Stomach (tissue), 9 donors: ENCODE results near the gene CHN2. TPM values are rescaled to one million over a fixed set of nuclear protein-coding genes. Genes with fewer than 3 reads are reported as not detected.

Source experiments
- DNase-seq, 2 donors: peaks; one replicate each; pipeline versions ENCODE4 v3.0.0 to v3.0.0-alpha.2; 2013 to 2019
- H3K27ac ChIP-seq, 5 donors: fragments of 200-600 bp in 4 of 5; sonication (generic) in 4 of 5; one replicate each; pipeline ENCODE4 v1.5.1; 2013 to 2019; ENCODE audit warnings: mild to moderate bottlenecking in 1 of 5, moderate library complexity in 1 of 5
- H3K27me3 ChIP-seq, 3 donors: fragments of 200-600 bp; sonication (generic); one replicate each; pipeline ENCODE4 v1.5.1; 2017 to 2019; ENCODE audit warnings: mixed run types in 1 of 3
- H3K36me3 ChIP-seq, 4 donors: fragments of 200-600 bp; sonication (generic); 1 replicate in 3 of 4; 2 replicates in 1 of 4; pipeline ENCODE4 v1.5.1; 2016 to 2019
- H3K4me1 ChIP-seq, 4 donors: fragments of 200-600 bp; sonication (generic); one replicate each; pipeline ENCODE4 v1.5.1; 2016 to 2019
- H3K4me3 ChIP-seq, 4 donors: fragments of 200-600 bp; sonication (generic) in 3 of 4; one replicate each; pipeline ENCODE4 v1.5.1; 2016 to 2019; ENCODE audit warnings: mild to moderate bottlenecking in 1 of 4
- H3K9me3 ChIP-seq, 4 donors: fragments of 200-600 bp; sonication (generic); one replicate each; pipeline ENCODE4 v1.5.1; 2016 to 2019
- CTCF ChIP-seq, 7 experiments: fragments of 450-650 bp in 4 of 7; fragments of 200-600 bp in 3 of 7; sonication (generic) in 3 of 7; IDR thresholded peaks; one replicate each; pipeline ENCODE4 v1.5.1; 2016 to 2019; ENCODE audit warnings: antibody characterized with exemption in 7 of 7, control low read depth in 2 of 7, mild to moderate bottlenecking in 1 of 7
- EP300 ChIP-seq: sonication (generic); formaldehyde crosslinking; IDR thresholded peaks from one replicate; pipeline ENCODE4 v1.6.1; 2017; ENCODE audit warnings: antibody characterized with exemption
- POLR2A ChIP-seq, 4 donors: fragments of 450-650 bp; IDR thresholded peaks; one replicate each; pipeline ENCODE4 v1.6.1; 2016; ENCODE audit warnings: antibody characterized with exemption in 4 of 4, control low read depth in 2 of 4, mild to moderate bottlenecking in 1 of 4, moderate library complexity in 1 of 4
- POLR2AphosphoS5 ChIP-seq, 3 donors: sonication (generic); formaldehyde crosslinking; IDR thresholded peaks; one replicate each; pipeline ENCODE4 v1.6.1; 2016; ENCODE audit warnings: antibody characterized with exemption in 3 of 3
- WGBS, 5 donors: extraction: QIAGEN DNeasy Blood & Tissue Kit in 3 of 5; methylation state at CpG; one replicate each; pipeline versions ENCODE4 v1.1.5 to v1.1.7; 2013 to 2018; 5-methylcytosine and 5-hydroxymethylcytosine counted together
- intact Hi-C: fragments of 100-400 bp; cut with DNase I; formaldehyde crosslinking; loops from one replicate; pipeline ENCODE4 v1.15.1; 2023; ENCODE audit warnings: low total_unique reads
- polyA plus RNA-seq, 3 donors: library from polyadenylated mRNA; stranded (reverse); fragments of 200-250 nt; gene quantifications; one replicate each; pipeline ENCODE4 v1.2.3, GENCODE V29; 2013
- total RNA-seq, 5 donors: library from RNA; depleted of rRNA; stranded (reverse); fragments of >200 nt; gene quantifications; one replicate each; pipeline versions ENCODE4 v1.1.0 to v1.2.3, GENCODE V29; 2014 to 2016
- donor health status: healthy with polysubstance abuse.
- donor health status: Bipolar disorder and iron deficiency.
- donor health status: healthy.

Gene CHN2
- total and polyA plus RNA-seq, 8 donors = 2.4 to 47.8 (median 13.8) TPM

- 89 to 96% (median 90%) methylated on average over 6 to 8 of the region's 8 CpGs for WGBS, 5 donors
- TF ChIP-seq POLR2A (IDR thresholded peaks at IDR 0.05) (no peak), EP300 (no peak), POLR2AphosphoS5 (IDR thresholded peaks at IDR 0.05) (no peak), CTCF (IDR thresholded peaks at IDR 0.05) (no peak)
- no peak overlapping the region for H3K27ac ChIP-seq
- no peak overlapping the region for H3K4me3 ChIP-seq
- no peaks in the 10 kb centered on the region for H3K27me3 ChIP-seq
- H3K36me3 ChIP-seq = no peaks in the 10 kb centered on the region
- H3K9me3 ChIP-seq = no peaks in the 10 kb centered on the region
- H3K4me1 ChIP-seq = peaks cover 0 to 8% (median 0%) of the 10 kb centered on the region in 4 donors
- DNase-seq = no peak
- intact Hi-C loops = no loop called here
Measured at GRCh38 chr7:29459589-29459988, 265.0 kb downstream of the CHN2 start.

GRCh38 chr7:29461996-29462395 is 267.4 kb downstream of the CHN2 start:
- WGBS, 5 donors = 95 to 97% (median 97%) methylated on average over 4 of the region's 4 CpGs
- TF ChIP-seq EP300 = no peak
- no peak for TF ChIP-seq POLR2A (IDR thresholded peaks at IDR 0.05)
- TF ChIP-seq CTCF (IDR thresholded peaks at IDR 0.05) = no peak
- Histone ChIP-seq H3K9me3 (no peaks in the 10 kb centered on the region), H3K27ac (no peak overlapping the region), H3K27me3 (no peaks in the 10 kb centered on the region), H3K4me1 (peaks cover 0 to 10% (median 0%) of the 10 kb centered on the region in 4 donors), H3K4me3 (no peak overlapping the region), H3K36me3 (no peaks in the 10 kb centered on the region)
- no peak for DNase-seq
- intact Hi-C loops = no loop called here

GRCh38 chr7:29463504-29464158 is 269.1 kb downstream of the CHN2 start:
- DNase-seq = no peak
- H3K27ac ChIP-seq = no peak overlapping the region

GRCh38 chr7:29464753-29465152 is 270.2 kb downstream of the CHN2 start:
- DNase-seq = no peak
- TF ChIP-seq POLR2AphosphoS5 (IDR thresholded peaks at IDR 0.05) = no peak
- no peak for TF ChIP-seq EP300
- TF ChIP-seq POLR2A (IDR thresholded peaks at IDR 0.05) = no peak
- no peak for TF ChIP-seq CTCF (IDR thresholded peaks at IDR 0.05)
- Histone ChIP-seq H3K9me3 (no peaks in the 10 kb centered on the region), H3K36me3 (no peaks in the 10 kb centered on the region), H3K27me3 (no peaks in the 10 kb centered on the region), H3K4me3 (no peak overlapping the region), H3K27ac (no peak overlapping the region), H3K4me1 (peaks cover 0 to 3% (median 0%) of the 10 kb centered on the region in 4 donors)
- 65 to 84% (median 78%) methylated on average over 3 of the region's 3 CpGs for WGBS, 5 donors
- intact Hi-C loops = no loop called here

More at GRCh38 chr7:29463504-29464158, 269.1 kb downstream of the CHN2 start:
- intact Hi-C loops = no loop called here
- no peaks in the 10 kb centered on the region for H3K36me3 ChIP-seq
- WGBS, 5 donors = 68 to 94% (median 75%) methylated on average over 3 of the region's 3 CpGs
- no peaks in the 10 kb centered on the region for H3K9me3 ChIP-seq
- TF ChIP-seq POLR2AphosphoS5 (IDR thresholded peaks at IDR 0.05) (no peak), POLR2A (IDR thresholded peaks at IDR 0.05) (no peak), EP300 (no peak), CTCF (IDR thresholded peaks at IDR 0.05) (no peak)
- peaks cover 0 to 3% (median 0%) of the 10 kb centered on the region in 4 donors for H3K4me1 ChIP-seq
- no peak overlapping the region for H3K4me3 ChIP-seq
- H3K27me3 ChIP-seq = no peaks in the 10 kb centered on the region
